HG02970 (cell line): ENCODE measurements around the gene RASSF1.
A peak's percentile ranks its signal among the peaks of the same experiment; 100 is the strongest.

ENCODE experiments used
- ATAC-seq: cut with Tn5 transposase; IDR thresholded peaks from one replicate; pipeline ENCODE4 v1.9.1; 2021; ENCODE audit warnings: mild to moderate bottlenecking, moderate library complexity, moderate number of reproducible peaks; ENCODE audit not compliant: unreplicated experiment, low FRiP score

Gene RASSF1

DNA sequence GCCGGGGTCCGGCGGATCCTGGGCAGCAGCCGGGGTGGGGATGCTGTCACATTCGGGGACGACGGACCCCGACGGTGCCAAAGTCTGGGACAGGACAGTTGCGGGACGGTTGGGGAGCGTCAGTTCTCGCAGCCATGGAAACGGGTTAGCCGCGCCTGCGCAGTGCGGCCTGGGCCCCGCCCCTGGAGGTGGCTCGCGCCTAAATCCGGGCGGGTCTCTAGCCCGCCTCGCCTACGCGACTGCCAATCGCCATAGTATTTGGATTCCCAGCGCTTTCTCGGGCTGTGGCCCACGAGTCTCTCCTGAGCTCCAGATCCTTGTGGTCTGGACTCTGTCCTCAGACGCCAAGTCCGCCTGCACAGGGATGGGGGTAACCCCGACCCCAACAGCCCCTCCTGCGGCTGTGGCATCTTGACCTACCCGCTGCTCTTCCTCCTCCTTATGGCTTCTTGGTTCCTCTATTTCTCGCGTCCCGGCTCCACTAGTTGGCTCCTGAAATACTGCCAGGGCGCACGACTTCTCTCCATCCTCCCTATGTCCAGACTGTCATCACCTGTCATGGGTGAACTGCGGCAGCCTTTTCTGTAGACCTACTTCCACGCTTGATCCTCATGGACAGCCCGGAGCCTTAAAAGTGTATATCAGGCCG, 5.1 kb upstream of the RASSF1 start, which contains the start of gene ZMYND10:
Gene ZMYND10, minus strand, starts transcription at position 147 of the 649 bp plus-strand sequence. CDS start 153 bp downstream, outside the sequence.
- ATAC-seq = no peak

DNA sequence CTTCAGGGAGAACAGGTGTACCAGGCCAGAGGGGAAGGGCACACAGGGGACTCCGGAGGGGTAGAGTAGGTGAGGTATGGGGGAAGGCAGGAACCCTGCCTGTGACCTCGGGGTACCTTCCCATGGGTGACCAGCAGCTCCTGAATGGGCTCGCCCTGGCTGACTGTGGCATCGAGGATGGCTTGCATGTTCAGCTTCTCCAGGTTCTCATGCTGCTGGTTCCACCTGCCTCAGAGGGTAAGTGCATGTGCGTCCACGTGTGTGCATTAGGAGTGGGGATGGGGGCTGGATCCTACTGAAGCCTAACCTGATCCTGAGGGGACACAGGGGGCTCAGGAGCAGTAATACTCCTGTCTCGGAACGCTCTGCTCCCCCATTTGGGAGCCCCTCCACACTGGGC, 4.4 kb upstream of the RASSF1 start:
- no peak for ATAC-seq

DNA sequence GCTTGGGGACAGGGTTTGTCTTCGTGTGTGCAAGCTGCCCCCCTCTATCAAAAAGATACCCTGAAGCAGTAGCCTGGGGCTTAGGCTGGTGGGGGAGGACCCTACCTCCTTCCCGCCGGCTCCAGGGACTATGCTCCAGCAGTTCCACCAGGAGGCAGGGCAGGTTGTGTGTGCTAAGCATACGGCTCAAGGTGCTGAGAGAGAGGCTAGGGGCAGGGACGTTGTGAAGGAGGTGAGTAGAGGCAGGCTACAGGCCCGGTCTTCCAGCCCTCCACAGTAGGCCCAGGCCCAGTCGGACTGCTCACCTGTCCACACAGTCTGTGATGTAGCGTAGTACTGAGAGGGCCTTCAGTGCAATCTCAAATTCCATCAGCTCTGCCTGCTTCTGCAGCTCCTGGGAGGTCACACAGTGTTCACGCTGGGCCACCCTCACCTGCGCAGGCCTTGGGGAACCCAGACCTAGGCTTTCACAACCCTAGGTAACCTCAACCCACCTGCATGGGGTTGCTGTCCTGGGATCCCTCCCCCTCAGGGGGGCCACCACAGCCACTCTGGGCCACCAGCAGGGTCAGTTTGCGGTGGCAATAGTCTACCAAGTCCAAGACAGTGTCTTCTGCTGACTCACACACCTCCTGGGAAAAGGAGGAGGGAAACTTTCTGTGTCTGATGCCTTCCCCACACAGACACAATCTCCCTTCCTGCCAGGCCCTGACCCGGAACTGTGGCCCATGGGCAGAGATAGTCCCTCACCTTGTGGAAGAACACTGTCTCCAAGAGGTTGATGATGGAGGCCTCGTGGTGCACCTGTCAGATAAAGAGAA, 2.4 kb upstream of the RASSF1 start:
- ATAC-seq = no peak

DNA sequence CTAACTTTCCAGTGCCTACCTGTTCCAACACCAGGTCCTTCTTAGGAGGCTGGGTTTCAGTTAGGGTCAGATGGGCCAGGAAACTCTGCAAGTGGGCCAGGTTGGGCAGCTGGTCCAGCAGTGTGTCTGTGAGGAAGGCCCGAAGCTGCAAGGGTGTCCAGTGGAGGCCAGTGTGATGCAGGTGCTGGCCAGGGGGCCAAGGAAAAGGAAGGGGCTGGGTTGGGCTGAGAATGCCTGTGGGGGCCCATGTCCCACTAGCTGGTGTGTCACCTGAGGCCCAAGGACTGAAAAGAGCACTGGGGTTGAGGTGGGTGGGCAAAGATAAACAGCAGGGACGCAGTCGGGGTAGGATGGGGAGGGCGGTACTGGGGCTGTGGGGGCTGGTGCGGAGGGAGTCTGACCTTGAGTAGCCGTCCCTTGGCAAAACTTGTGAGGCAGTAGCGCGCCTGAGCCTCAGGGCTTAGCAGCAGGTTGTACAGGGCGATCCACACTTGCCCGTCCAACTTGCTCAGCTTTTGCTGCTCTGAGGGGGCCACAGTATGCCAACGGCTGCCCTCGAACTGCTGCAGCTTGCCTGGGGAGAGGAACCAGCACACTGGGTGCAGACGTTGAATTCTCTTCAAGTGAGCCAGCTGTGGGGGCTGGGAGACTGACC, 1.5 kb upstream of the RASSF1 start:
- no peak for ATAC-seq

DNA sequence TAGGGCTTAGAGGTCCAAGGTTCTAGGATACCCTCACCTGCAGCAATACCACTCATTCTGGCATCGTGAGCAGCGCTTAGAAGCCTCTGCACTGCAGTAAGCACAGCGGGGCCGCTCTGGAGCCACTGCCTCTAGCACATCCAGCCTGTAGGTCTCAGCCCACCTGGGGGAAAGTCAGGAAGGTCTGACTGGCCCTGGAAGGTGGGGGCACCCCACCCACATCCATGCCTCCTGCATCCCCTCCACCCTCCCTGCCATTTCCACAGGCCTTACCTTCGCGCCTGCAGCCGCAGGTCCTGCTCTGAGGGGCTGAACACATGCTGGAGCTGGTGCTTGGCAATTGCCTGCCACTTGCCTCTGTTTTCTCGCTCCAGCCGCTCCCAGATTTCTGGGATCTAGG, 901 bp upstream of the RASSF1 start:
- no peak for ATAC-seq

DNA sequence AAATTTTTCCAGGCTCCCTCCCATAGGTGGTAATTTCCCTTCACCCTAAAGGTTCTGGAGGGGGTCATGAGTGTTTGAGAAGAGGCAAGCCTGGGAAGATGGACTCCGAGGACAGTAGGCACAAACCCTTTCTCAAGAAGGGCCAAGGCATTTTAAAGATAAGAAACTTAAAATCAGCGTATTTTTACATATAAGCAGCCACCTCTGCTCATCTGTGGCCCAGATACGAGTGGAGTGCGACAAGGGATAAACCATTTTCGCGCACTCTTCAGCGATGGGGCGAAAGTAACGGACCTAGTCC, 539 bp downstream of the RASSF1 start:
- no peak for ATAC-seq

DNA sequence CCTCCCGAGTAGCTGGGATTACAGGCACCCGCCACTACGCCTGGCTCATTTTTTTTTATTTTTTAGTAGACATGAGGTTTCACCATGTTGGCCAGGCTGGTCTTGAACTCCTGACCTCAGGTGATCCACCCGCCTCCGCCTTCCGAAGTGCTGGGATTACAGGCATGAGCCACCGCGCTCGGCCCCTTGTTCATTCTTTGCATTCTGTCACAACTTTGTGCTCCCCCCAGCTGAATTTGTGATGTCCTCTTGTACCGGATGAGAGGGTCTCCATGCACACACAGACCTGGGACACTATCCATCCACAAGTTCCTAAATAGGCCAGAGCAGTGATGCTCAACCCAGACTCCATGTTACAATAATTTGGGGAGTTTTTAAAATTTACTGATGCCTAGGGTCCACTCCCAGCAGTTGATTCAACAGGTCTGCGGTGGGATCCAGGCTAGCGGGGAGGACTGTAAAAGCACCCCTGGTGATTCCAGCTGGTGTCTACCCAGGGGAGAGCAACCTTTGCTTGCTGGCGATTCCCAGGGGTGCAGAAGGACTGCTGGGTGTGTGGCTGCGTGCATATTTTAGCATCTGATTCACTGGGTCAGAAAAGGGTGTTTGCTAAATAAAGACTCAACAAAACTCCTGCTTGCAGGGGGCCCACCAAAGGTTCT, 1.0 kb downstream of the RASSF1 start:
- no peak for ATAC-seq

DNA sequence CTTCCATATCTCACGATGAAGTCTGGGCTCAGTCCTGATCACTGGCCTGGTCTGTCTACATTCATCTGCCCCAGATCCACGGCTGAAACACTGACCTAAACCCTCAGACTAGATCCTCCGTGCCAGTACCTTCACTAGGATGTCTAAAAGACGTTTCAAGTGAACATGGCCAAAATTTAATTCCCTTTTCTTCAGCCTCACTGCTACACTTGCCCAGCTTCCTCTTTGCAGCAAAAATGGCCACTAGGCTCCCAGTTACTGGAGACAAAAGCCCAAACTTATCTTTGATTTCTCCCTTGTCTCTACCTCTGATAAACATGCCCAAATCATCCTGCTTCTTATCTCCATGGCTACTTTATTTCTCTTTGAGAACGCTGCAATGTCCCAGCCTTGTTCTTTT, 1.7 kb downstream of the RASSF1 start:
- no peak for ATAC-seq

DNA sequence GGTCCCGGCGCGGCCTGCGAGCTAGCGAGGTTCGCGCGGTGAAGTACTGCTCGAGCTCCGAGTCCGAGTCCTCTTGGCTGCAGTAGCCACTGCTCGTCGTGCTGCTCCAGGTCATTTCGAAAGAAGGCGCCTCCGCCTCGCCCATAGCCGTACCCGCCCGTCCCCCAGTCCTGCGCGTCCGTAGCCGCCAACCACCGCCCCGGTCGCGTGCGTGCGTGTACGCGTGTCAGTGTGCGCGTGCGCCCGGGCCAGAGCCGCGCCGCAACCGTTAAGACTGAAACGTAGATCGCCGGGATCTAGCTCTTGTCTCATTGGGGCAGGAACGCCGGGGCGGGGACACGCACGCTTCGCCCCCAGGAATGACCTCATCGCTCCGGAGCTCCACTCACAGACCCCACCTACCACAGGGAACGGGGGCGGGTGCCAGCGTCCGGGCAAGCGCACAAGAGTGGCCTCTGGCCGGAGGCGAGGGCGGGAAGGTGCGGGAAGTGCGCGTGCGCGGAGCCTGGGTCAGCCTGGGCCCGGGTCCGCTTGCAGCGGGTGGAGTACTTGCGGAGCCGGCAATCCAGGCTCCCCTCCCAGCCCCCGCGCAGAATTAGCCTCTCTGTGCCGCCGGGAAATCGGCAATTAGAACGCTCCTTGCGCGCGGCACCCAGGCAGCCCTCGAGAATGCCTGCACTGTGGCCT, 3.3 kb downstream of the RASSF1 start:
- ATAC-seq = peak; percentile 85

DNA sequence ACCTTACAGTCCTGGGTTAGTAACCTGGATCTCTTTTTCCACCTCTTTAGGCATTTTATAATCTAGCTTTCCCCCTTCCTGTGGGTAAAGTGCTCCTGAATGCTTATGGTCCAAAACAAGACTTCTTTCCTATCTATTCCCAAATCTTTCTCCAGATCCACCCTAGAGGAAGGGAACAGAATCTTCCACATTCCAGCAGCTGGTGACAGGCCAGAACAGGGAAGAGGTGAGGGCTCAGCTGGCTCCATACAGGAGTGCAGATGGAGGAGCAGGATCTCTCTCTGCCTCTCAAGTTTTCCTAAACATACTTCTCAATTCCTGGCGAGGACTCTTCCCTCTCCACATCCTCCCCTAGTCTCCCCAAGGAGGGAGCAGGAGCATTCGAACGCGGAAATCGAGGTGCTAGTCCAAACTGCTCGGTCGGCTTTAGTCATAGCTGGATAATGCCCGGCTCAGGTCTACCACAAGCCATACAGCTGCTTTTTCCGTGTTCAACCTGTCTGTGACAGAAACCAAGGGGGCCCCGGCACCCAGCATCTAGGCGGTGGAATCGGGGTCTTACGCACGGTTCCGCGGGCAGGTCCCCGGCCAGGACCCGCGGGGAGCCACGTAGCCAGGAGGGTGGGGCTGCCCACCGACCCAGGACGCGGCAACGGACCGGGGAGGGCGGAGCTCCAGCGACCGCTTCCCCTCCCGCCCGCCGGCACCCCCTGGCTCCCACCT, 4.0 kb downstream of the RASSF1 start:
- ATAC-seq = peak; percentile 33

DNA sequence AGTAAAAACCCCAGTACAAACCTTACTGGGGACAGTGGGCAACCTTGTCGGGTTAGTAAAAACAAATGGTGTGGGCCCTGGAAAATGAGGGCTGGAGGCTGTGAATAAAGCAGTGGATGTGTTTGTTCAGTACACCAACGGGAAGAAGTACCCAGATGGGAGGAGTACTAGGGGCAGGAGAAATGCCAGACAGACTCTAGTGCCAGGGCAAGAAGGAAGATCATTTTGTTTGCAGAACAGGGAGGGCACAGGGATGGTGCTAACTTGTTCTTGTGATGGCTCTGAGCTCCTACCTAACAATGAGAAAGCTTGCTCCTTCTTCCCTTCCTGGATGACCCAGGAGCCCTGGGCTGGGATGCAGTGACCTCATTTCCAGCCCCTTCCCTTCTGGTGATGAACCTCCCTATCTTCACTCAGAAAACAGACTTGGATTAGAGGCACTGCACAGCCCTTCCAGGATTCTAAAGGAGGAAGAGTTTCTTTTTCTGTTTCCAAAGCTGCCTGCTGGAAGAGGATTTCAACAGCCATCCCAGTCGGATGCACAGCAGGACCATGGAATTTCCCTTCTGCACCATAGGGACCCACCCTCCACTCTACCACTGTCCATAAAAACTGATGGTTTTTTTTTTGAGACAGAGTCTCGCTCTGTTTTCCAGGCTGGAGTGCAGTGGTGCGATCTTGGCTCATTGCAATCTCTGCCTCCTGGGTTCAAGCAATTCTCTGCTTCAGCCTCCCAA, 6.1 kb downstream of the RASSF1 start:
- no peak for ATAC-seq

DNA sequence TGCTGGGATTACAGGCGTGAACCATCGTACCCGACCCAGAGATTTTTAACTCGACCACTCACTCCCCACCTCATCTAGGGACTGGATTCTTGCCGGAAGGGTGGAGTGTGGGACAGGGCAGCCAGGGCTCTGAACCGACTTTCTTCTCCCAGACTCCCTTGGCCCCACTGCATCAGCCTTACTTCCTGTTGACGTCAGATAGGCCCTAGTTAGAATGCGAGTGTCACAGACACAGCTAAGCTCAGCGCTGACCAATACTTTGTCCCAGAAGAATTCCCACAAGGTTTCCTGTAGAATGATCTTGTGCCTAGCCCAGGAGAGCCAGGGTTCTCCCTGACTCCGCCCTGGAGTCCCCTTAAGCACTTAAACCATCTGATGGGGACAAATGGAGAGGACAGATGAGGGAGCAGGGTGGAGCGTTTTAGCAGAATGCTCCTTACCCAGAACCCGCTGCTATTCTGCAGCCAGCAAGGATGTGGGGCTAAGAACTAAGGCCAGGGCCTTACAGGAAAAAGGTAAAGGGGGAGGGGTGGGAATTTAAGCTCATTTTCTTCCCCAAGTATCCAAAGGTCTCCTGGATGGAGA, 6.8 kb downstream of the RASSF1 start:
- ATAC-seq = no peak

DNA sequence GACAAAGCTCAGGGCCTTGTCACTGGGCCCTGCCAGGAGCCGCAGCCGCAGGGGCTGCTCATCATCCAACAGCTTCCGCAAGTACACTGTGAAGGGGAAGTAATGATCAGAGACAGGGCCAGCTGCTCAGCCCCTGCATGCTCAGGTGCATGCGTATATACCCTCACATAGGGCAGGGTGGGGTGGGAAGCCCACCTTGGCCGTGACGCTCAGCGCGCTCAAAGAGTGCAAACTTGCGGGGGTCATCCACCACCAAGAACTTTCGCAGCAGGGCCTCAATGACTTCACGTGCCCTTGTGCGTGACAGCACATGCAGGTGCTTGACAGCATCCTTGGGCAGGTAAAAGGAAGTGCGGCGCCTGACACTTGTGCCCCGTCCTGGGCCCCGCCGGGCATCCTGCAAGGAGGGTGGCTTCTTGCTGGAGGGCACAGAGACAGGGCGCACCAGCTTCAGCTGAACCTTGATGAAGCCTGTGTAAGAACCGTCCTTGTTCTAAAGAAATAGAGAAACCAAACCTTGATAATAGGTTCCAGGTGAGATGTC, 9.2 kb downstream of the RASSF1 start:
- no peak for ATAC-seq

DNA sequence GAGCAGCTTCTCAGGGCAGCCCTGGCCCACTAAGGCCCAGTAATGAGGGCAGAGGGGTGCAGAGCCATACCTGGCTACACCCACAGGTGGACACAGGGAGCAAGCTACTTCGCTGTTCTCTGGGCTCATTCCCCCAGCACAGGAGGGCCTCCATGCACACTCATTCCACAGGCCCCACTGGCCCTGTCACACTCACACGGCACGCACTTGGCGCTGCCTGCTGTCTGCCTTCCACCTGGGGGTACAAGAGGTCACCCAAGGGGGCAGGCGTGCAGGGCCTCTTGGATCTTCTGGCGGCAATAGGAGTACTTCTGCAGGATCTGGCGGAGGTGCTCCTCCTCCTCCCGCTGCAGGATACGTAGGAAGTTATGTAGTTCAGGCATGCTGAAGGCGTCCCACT, 10.3 kb downstream of the RASSF1 start:
- ATAC-seq = no peak

DNA sequence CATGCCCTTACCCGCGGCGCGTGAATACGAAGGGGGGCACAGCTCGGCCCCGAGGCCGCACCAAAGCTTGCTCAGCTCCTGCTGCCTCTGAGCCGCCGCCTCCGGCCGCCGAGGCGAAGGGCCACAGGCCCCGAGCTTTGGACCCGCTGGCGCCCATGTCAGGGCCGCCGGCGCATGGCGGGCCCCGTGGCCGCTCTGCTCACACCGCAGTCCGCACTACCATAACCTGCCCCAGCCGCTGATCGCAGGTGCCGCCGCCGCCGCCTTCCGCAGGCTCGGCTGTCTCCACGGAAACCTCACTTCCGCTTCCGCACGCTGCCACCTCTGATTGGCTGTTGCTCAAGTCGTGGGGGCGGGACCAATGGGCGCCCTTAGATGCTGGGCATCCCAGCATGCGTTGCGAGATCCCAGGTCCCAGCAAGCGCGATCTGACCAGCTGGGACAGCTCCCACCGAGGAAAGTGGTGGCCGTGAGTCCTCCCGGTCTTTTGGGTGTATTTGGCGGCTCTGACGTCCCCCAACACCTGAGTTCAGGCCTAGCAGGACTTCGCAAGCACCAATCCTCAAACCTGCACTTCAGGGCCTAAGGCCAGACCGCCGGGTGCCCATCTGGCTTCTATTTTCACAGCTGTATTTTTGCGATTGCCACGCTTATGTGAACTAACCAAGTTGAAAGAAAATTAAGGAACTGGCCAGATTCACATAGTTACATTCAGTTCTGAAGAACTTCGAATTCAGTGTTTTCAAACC, 12.5 kb downstream of the RASSF1 start, which contains the start of gene TUSC2:
Gene TUSC2, minus strand, starts transcription at position 281 of the 749 bp plus-strand sequence. Its CDS starts 124 bp downstream, at position 157.
- ATAC-seq = peak; percentile 85

DNA sequence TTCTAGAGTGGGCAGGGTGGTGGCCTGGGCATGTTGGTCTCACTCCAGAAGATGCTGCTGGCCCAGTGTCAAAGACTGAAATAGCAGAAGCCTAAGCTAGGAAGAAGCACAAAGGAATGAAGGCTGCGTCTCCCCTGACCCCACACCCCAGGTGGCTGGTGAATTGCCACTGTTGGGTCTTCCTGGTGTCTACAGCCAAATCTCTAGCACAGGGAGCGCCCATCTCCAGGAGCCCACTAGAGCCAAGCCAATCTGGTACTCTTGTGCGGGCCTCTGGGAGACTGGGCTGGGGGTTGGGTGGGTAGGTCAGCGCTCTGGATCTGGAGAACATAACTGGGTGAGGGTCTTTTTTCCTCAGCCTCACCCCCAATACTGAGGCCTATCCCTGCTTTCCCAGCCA, 13.5 kb downstream of the RASSF1 start:
- no peak for ATAC-seq

DNA sequence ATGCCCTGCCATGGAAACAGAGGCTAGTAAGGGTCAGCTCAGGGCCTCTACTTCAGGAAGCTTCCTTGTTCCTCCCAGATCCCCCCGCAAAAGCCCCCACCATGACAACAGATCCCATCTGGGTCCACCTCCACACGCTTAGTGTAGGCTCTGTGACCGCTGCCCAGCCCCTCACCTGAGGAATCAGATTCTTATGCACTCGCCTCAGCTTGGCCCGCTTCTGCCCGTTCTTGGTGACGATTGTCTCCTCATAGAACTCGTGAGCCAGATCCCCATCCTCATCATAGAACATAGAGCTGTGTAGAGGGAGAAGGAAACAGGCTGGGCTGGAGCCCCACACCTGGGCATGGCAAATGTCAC, 14.5 kb downstream of the RASSF1 start:
- ATAC-seq = no peak
